Epithelial cell of proximal tubule (primary cell): ENCODE results near the gene SEMA3B. TPM values are rescaled to one million over a fixed set of nuclear protein-coding genes. Genes with fewer than 3 reads are reported as not detected.
"Not testable (repeated sequence)": the region's sequence is repeated elsewhere in the genome, so short reads cannot be mapped to it uniquely, and the experiment has no call there.

ENCODE experiments used
- DNase-seq: peaks from one replicate; pipeline ENCODE4 v3.0.0-alpha.2; 2011; ENCODE audit warnings: low read depth
- H3K4me3 ChIP-seq: 2 replicates; pipeline ENCODE4 v1.5.1; 2011; ENCODE audit warnings: low read depth, mild to moderate bottlenecking, low read length
- CTCF ChIP-seq: conservative IDR thresholded peaks from 2 replicates; pipeline ENCODE4 v1.5.1; 2012; ENCODE audit warnings: low read depth, mild to moderate bottlenecking, low read length
- total RNA-seq: library from RNA; depleted of rRNA; stranded (reverse); fragments of >200 nt; gene quantifications from 2 replicates; pipeline ENCODE4 v1.2.3, GENCODE V29; 2015

Gene SEMA3B
- total RNA-seq, 1 donor from 2014 or later: 29.5 TPM

- TF ChIP-seq CTCF: no peak
- no peak overlapping the region for H3K4me3 ChIP-seq
- DNase-seq: no peak
These were observed 7.2 kb downstream of the SEMA3B start for GRCh38 chr3:50275996-50276761.

- DNase-seq: no peak
- H3K4me3 ChIP-seq: no peak overlapping the region
- TF ChIP-seq CTCF: no peak
These were observed 7.8 kb downstream of the SEMA3B start for GRCh38 chr3:50276762-50277101.

- H3K4me3 ChIP-seq: no peak overlapping the region
- TF ChIP-seq CTCF: no peak
- DNase-seq: no peak
These were observed 9.4 kb downstream of the SEMA3B start for GRCh38 chr3:50278123-50278879.

- no peak within 1 kb of the TSS for H3K4me3 ChIP-seq
- no peak for DNase-seq
- TF ChIP-seq CTCF: no peak
These were observed 9.9 kb downstream of the SEMA3B start, which contains the start of gene LSMEM2 for GRCh38 chr3:50278880-50279224. LSMEM2 (plus strand) TSS chr3:50279087; CDS start chr3:50279114, 27 bp downstream.

- TF ChIP-seq CTCF: no peak
- no peak overlapping the region for H3K4me3 ChIP-seq
- no peak for DNase-seq
These were observed 10.5 kb downstream of the SEMA3B start for GRCh38 chr3:50279255-50280016.

GRCh38 chr3:50284121-50284520 is 15.2 kb downstream of the SEMA3B start:
- DNase-seq, H3K4me3 ChIP-seq: not testable (repeated sequence)
